ENCODE results near the gene OSBP2.

Gene OSBP2

GRCh38 chr22:30753701-30754100 lies 59.0 kb downstream of the OSBP2 start:
- Histone ChIP-seq H2AFZ (ENCODE audit: low read depth, low read length) (no peak overlapping the region), H3K4me2 (ENCODE audit: low read length) (no peak overlapping the region), H3K9ac (ENCODE audit: low read length) (no peak overlapping the region), H3K9me3 (ENCODE audit: insufficient read depth, low read length) (no peaks in the 10 kb centered on the region), H3K27me3 (ENCODE audit: low read depth, low read length) (peaks cover 6% of the 10 kb centered on the region; the same call in 1 of the 2 replicates), H3K36me3 (replicated peaks; ENCODE audit: low read depth, low read length) (peaks cover 4% of the 10 kb centered on the region), H3K4me1 (ENCODE audit: low read length) (no peaks in the 10 kb centered on the region), H3K79me2 (ENCODE audit: low read length) (no peaks in the 10 kb centered on the region), H4K20me1 (ENCODE audit: insufficient read depth, low read length) (no peaks in the 10 kb centered on the region), H3K27ac (ENCODE audit: low read length) (no peak overlapping the region), H3K4me3 (ENCODE audit: low read length) (no peak overlapping the region)
- TF ChIP-seq EZH2phosphoT487 (IDR thresholded peaks at IDR 0.05; ENCODE audit: low read depth) (no peak), CTCF (IDR thresholded peaks at IDR 0.05; ENCODE audit: low read depth, low read length) (no peak)

- Histone ChIP-seq H4K20me1 (ENCODE audit: insufficient read depth, low read length) (no peaks in the 10 kb centered on the region), H3K4me3 (ENCODE audit: low read length) (no peak overlapping the region), H3K4me1 (ENCODE audit: low read length) (no peaks in the 10 kb centered on the region), H3K9me3 (ENCODE audit: insufficient read depth, low read length) (no peaks in the 10 kb centered on the region), H3K27me3 (ENCODE audit: low read depth, low read length) (peaks cover 6% of the 10 kb centered on the region; the same call in 1 of the 2 replicates), H3K4me2 (ENCODE audit: low read length) (no peak overlapping the region), H3K9ac (ENCODE audit: low read length) (no peak overlapping the region), H2AFZ (ENCODE audit: low read depth, low read length) (no peak overlapping the region), H3K79me2 (ENCODE audit: low read length) (no peaks in the 10 kb centered on the region), H3K27ac (ENCODE audit: low read length) (no peak overlapping the region), H3K36me3 (replicated peaks; ENCODE audit: low read depth, low read length) (peaks cover 4% of the 10 kb centered on the region)
- TF ChIP-seq EZH2phosphoT487 (IDR thresholded peaks at IDR 0.05; ENCODE audit: low read depth) (no peak), CTCF (IDR thresholded peaks at IDR 0.05; ENCODE audit: low read depth, low read length) (no peak)
These were observed 59.8 kb downstream of the OSBP2 start for GRCh38 chr22:30754521-30754920.

- Histone ChIP-seq H3K4me3 (ENCODE audit: low read length) (no peak overlapping the region), H4K20me1 (ENCODE audit: insufficient read depth, low read length) (no peaks in the 10 kb centered on the region), H3K27ac (ENCODE audit: low read length) (no peak overlapping the region), H3K4me2 (ENCODE audit: low read length) (no peak overlapping the region), H3K9me3 (ENCODE audit: insufficient read depth, low read length) (no peaks in the 10 kb centered on the region), H3K79me2 (ENCODE audit: low read length) (no peaks in the 10 kb centered on the region), H3K27me3 (ENCODE audit: low read depth, low read length) (peaks cover 6% of the 10 kb centered on the region; the same call in 1 of the 2 replicates), H3K9ac (ENCODE audit: low read length) (no peak overlapping the region), H3K4me1 (ENCODE audit: low read length) (no peaks in the 10 kb centered on the region), H3K36me3 (replicated peaks; ENCODE audit: low read depth, low read length) (peaks cover 4% of the 10 kb centered on the region), H2AFZ (ENCODE audit: low read depth, low read length) (peak overlapping the region; percentile 59)
- TF ChIP-seq CTCF (IDR thresholded peaks at IDR 0.05; ENCODE audit: low read depth, low read length) (peak; percentile 95), EZH2phosphoT487 (IDR thresholded peaks at IDR 0.05; ENCODE audit: low read depth) (no peak)
These were observed 60.5 kb downstream of the OSBP2 start for GRCh38 chr22:30754971-30755758.

- Histone ChIP-seq H3K4me3 (ENCODE audit: low read length) (no peak overlapping the region), H4K20me1 (ENCODE audit: insufficient read depth, low read length) (no peaks in the 10 kb centered on the region), H3K9ac (ENCODE audit: low read length) (no peak overlapping the region), H3K4me1 (ENCODE audit: low read length) (no peaks in the 10 kb centered on the region), H3K4me2 (ENCODE audit: low read length) (no peak overlapping the region), H3K79me2 (ENCODE audit: low read length) (no peaks in the 10 kb centered on the region), H2AFZ (ENCODE audit: low read depth, low read length) (no peak overlapping the region), H3K36me3 (replicated peaks; ENCODE audit: low read depth, low read length) (peaks cover 4% of the 10 kb centered on the region), H3K27ac (ENCODE audit: low read length) (no peak overlapping the region), H3K9me3 (ENCODE audit: insufficient read depth, low read length) (no peaks in the 10 kb centered on the region), H3K27me3 (ENCODE audit: low read depth, low read length) (peaks cover 6% of the 10 kb centered on the region; the same call in 1 of the 2 replicates)
- TF ChIP-seq EZH2phosphoT487 (IDR thresholded peaks at IDR 0.05; ENCODE audit: low read depth) (no peak), CTCF (IDR thresholded peaks at IDR 0.05; ENCODE audit: low read depth, low read length) (no peak)
These were observed 61.1 kb downstream of the OSBP2 start for GRCh38 chr22:30755759-30756124.

Data from OCI-LY3 (cell line).